Measurements from ENCODE around the gene INTS12. TPM values are rescaled to one million over a fixed set of nuclear protein-coding genes. Genes with fewer than 3 reads are reported as not detected.
A peak's percentile ranks its signal among the peaks of the same experiment; 100 is the strongest.

The INTS12 gene, protein sequence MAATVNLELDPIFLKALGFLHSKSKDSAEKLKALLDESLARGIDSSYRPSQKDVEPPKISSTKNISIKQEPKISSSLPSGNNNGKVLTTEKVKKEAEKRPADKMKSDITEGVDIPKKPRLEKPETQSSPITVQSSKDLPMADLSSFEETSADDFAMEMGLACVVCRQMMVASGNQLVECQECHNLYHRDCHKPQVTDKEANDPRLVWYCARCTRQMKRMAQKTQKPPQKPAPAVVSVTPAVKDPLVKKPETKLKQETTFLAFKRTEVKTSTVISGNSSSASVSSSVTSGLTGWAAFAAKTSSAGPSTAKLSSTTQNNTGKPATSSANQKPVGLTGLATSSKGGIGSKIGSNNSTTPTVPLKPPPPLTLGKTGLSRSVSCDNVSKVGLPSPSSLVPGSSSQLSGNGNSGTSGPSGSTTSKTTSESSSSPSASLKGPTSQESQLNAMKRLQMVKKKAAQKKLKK
- total RNA-seq: 19.8 to 20.8 TPM (median 19.8 TPM) in 3 replicates
- long read RNA-seq, transcript INTS12-201 (8 exons, 1,710 nt): minor isoform, 14 of 47 reads
- long read RNA-seq, transcript INTS12-206 (7 exons, 1,975 nt): major isoform, 24 of 47 reads
- long read RNA-seq, partial matches to known transcripts: 3 of 47 reads
- long read RNA-seq, other reads (novel, unspliced or antisense): 6 of 47 reads

DNA sequence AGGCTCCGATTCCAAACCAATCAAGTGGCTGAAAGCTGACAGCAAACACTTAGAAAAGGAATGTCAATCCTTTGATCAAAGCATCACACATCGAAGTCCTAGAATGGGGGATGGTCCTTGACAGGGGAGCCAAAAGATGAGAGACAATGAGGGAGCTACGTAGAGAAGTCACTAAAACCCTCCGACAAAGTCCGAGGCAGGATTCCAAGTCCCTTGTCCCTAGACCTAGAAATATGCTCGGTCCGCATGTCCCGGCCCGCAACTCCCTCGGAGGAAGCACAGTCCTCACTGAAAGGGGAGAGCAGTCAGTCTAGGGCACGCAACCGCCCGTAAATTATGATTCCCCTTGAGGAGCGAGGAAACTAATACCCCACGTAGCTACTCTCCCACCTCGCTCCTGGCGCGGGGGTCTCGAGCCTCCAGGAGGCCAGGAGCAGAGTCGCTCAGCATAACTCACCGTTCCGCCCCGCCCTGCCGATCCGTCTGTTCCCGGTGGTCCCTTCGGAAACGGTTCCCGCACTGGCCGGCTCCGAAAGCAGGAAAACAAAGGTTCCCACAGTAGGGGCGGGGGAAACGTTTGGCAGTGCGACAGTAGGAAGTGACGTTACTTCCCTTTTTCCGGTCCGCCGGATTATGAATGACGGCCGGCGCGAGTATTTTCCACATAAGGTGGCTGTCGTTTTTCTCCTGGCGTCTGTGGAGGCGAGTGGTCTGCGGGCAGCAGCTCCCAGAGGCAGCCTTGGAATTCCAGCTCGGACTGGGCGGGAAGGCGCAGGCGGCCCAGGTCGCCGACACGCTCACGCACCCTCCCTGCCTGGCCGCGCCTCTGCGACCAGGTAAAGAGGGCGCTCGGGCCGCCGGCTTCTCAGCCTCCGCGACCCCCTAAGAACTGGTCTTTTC, at the start of gene INTS12, which contains the start of gene GSTCD:
Gene INTS12 (minus strand): TSS at position 509 of the 900 bp plus-strand sequence. CDS start 8,684 bp downstream, outside the sequence.
Gene GSTCD (plus strand): TSS at position 604 of the 900 bp plus-strand sequence. CDS start 8,830 bp downstream, outside the sequence.
- peak; percentile 97 for DNase-seq (ENCODE audit: low spot score)
- Mint-ChIP-seq H3K9me3 (ENCODE audit: low read depth) (no peaks in the 10 kb centered on the region), H3K27ac (ENCODE audit: unreplicated experiment) (peak within 1 kb of the TSS; percentile 99), H3K4me1 (ENCODE audit: low read depth) (peaks cover 30% of the 10 kb centered on the region), H3K4me3 (ENCODE audit: unreplicated experiment) (peak within 1 kb of the TSS; percentile 96), H3K27me3 (ENCODE audit: low read depth) (no peaks in the 10 kb centered on the region), H3K36me3 (ENCODE audit: low read depth) (no peaks in the 10 kb centered on the region)
- TF ChIP-seq, protein P1, sequence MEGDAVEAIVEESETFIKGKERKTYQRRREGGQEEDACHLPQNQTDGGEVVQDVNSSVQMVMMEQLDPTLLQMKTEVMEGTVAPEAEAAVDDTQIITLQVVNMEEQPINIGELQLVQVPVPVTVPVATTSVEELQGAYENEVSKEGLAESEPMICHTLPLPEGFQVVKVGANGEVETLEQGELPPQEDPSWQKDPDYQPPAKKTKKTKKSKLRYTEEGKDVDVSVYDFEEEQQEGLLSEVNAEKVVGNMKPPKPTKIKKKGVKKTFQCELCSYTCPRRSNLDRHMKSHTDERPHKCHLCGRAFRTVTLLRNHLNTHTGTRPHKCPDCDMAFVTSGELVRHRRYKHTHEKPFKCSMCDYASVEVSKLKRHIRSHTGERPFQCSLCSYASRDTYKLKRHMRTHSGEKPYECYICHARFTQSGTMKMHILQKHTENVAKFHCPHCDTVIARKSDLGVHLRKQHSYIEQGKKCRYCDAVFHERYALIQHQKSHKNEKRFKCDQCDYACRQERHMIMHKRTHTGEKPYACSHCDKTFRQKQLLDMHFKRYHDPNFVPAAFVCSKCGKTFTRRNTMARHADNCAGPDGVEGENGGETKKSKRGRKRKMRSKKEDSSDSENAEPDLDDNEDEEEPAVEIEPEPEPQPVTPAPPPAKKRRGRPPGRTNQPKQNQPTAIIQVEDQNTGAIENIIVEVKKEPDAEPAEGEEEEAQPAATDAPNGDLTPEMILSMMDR (IDR thresholded peaks at IDR 0.05): peak; percentile 17

DNA sequence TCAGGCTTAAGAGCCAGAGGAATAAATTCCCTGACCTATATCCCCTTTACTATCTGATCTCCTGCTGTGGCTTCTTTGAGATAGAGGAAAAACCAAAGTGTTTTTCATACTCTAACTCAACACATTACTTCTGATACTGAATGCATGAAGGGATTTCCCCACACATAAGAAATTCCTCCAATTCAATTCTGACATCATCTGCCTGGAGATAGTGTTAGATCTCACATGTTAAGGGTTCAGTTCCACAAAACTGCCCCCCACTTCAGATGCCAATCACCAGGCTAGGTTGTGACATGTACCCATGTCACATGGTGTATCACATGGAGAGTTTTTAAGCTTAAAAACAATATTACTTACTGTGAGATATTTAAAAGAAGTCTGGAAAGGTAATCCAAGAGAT, 46.9 kb upstream of the INTS12 start:
- H3K4me1 Mint-ChIP-seq (ENCODE audit: low read depth): peaks cover 10% of the 10 kb centered on the region
- H3K9me3 Mint-ChIP-seq (ENCODE audit: low read depth): no peaks in the 10 kb centered on the region
- H3K27ac Mint-ChIP-seq (ENCODE audit: unreplicated experiment): no peak overlapping the region
- TF ChIP-seq, protein P1 (IDR thresholded peaks at IDR 0.05): no peak
- H3K36me3 Mint-ChIP-seq (ENCODE audit: low read depth): no peaks in the 10 kb centered on the region
- DNase-seq (ENCODE audit: low spot score): no peak
- H3K4me3 Mint-ChIP-seq (ENCODE audit: unreplicated experiment): no peak overlapping the region
- H3K27me3 Mint-ChIP-seq (ENCODE audit: low read depth): no peaks in the 10 kb centered on the region

DNA sequence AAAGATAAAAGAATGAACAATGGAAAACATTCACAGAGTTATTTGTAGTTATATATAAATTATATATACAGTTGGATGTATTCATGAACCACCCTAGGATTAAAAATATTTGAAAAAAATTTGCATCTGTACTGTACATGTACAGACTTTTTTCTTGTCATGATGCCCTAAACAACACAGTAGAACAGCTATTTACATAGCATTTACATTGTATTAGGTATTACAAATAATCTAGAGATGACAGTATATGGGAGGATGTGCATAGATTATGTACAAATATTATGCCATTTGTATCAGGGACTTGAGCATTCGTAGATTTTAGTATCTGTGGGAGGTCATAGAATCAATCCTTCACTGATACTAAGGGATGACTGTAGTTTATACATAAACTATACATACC, 44.9 kb upstream of the INTS12 start:
- H3K36me3 Mint-ChIP-seq (ENCODE audit: low read depth): peaks cover 1% of the 10 kb centered on the region
- H3K27ac Mint-ChIP-seq (ENCODE audit: unreplicated experiment): no peak overlapping the region
- peaks cover 8% of the 10 kb centered on the region for H3K4me1 Mint-ChIP-seq (ENCODE audit: low read depth)
- TF ChIP-seq, protein P1 (IDR thresholded peaks at IDR 0.05): no peak
- H3K4me3 Mint-ChIP-seq (ENCODE audit: unreplicated experiment): no peak overlapping the region
- peaks cover 3% of the 10 kb centered on the region for H3K9me3 Mint-ChIP-seq (ENCODE audit: low read depth)
- no peak for DNase-seq (ENCODE audit: low spot score)
- H3K27me3 Mint-ChIP-seq (ENCODE audit: low read depth): no peaks in the 10 kb centered on the region

DNA sequence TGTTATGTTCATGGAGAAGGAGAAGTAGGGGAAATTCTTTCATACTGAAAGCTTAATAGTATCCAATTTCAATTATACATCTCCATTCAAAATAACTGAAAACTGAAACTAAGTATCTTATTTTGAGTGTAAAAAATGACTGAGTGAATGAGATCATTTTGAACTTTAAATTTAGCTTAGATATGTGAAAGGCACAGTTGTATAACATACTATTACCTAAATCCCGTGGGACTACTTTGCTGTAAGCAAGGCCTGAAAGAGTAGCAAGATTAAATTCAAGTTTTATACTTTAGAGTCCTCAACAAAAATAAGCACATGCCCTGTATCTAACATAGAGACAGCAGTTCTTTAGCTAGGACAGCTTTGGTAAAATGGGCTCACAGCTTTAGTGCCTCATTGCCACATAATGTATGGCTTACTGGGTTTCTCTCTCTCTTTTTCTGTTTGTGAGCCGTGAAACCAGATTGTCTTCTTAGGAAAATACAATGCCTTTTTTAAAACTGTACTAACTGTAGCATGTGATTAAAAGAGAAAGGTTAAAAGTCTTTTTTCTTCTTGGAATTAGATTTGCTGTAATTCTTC, 43.3 kb upstream of the INTS12 start:
- peaks cover 3% of the 10 kb centered on the region for H3K9me3 Mint-ChIP-seq (ENCODE audit: low read depth)
- H3K27ac Mint-ChIP-seq (ENCODE audit: unreplicated experiment): no peak overlapping the region
- H3K27me3 Mint-ChIP-seq (ENCODE audit: low read depth): no peaks in the 10 kb centered on the region
- H3K36me3 Mint-ChIP-seq (ENCODE audit: low read depth): peaks cover 1% of the 10 kb centered on the region
- TF ChIP-seq, protein P1 (IDR thresholded peaks at IDR 0.05): no peak
- peaks cover 8% of the 10 kb centered on the region for H3K4me1 Mint-ChIP-seq (ENCODE audit: low read depth)
- DNase-seq (ENCODE audit: low spot score): no peak
- H3K4me3 Mint-ChIP-seq (ENCODE audit: unreplicated experiment): no peak overlapping the region
